Choroid plexus epithelial cell (primary cell): ENCODE data around the gene SPAG9.

Source experiments
- DNase-seq: peaks from one replicate; pipeline ENCODE4 v3.0.0-alpha.2; 2010; ENCODE audit warnings: low read depth
- H3K4me3 ChIP-seq: 2 replicates; pipeline ENCODE4 v1.5.1; 2011; ENCODE audit warnings: low read depth, mild to moderate bottlenecking, control low read depth, low read length, moderate library complexity
- TF ChIP-seq, protein P1 (sequence below): conservative IDR thresholded peaks from 2 replicates; pipeline ENCODE4 v1.5.1; 2011; ENCODE audit warnings: low read depth, mild to moderate bottlenecking, control low read depth, inconsistent platforms, low read length, moderate library complexity

The SPAG9 gene

DNA sequence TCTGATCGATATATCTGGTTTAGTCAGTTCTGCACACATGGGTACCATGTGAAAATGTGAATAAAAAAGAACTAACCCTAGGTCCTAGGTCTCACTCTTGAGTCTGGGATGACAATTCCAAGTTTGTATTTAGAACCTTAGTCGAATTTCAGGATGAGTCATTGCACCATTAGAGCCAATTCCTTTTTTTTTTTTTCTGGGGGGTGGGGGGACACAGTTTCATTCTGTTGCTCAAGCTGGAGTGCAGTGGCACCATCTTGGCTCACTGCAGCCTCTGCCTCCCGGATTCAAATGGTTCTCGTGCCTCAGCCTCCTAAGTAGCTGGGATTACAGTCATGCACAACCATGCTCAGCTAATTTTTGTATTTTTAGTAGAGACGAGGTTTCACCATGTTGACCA lies 41.6 kb downstream of the SPAG9 start:
- TF ChIP-seq, protein P1, sequence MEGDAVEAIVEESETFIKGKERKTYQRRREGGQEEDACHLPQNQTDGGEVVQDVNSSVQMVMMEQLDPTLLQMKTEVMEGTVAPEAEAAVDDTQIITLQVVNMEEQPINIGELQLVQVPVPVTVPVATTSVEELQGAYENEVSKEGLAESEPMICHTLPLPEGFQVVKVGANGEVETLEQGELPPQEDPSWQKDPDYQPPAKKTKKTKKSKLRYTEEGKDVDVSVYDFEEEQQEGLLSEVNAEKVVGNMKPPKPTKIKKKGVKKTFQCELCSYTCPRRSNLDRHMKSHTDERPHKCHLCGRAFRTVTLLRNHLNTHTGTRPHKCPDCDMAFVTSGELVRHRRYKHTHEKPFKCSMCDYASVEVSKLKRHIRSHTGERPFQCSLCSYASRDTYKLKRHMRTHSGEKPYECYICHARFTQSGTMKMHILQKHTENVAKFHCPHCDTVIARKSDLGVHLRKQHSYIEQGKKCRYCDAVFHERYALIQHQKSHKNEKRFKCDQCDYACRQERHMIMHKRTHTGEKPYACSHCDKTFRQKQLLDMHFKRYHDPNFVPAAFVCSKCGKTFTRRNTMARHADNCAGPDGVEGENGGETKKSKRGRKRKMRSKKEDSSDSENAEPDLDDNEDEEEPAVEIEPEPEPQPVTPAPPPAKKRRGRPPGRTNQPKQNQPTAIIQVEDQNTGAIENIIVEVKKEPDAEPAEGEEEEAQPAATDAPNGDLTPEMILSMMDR = no peak
- DNase-seq = peak; percentile 42
- H3K4me3 ChIP-seq = no peak overlapping the region

DNA sequence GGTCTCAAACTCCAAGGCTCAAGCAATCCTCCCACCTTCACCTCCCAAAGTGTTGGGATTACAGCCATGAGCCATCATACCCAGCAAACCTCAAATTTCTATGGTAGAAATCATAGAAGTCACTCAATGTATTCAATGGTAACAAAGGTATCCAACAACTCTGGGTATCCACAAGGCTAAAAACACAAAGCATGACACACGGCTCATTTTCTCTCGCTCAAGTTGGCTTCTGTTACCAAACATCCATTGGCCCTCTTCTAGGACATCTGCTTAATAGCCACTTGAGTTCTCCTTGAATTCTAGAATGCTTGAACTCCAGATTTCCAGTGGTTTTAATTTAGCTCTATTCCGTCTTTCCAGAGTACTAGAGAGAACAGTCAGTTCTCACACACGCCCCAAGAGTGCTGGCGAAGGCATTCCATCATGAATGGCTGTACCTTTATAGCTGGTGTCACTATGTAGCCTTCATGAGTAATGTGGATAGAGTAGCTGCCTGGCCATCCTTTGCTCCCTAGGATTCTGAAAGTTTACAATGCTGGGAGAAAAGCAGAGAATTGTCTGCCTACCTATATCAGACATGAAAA lies 42.6 kb downstream of the SPAG9 start:
- H3K4me3 ChIP-seq = no peak overlapping the region
- DNase-seq = no peak
- TF ChIP-seq, protein P1 = no peak

DNA sequence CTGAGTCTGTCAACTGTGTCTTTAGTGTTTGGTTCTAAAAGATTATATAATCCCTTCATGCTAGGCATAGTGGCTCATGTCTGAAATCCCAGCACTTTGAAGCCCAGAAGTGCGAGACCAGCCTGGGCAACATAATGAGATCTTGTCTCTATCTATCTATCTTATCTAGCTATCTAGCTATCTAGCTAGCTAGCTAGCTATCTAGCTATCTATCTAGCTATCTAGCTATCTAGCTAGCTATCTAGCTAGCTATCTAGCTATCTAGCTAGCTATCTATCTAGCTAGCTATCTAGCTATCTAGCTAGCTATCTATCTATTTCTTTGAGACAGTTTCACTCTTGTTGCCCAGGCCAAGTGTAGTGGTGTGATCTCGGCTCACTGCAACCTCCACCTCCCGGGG lies 43.8 kb downstream of the SPAG9 start:
- no peak overlapping the region for H3K4me3 ChIP-seq
- no peak for DNase-seq
- TF ChIP-seq, protein P1 = no peak

DNA sequence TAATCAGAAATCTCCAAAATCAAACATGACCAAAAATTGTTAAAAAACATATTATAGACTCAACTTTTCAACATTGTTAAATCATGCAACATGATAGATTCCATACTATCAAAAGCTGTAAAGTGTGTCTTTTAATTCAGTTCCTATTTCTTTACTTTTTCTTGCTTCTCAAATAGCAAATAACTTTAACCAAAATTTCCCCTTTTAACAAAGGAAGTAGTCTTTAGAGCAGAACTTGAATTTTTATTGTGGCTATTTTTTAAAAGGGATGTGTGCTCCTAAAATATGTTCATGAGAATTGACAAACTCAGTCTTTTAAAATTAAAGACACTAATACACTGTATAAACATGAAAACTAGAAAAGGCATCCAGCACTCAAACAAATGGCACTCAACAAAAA lies 49.1 kb downstream of the SPAG9 start:
- H3K4me3 ChIP-seq = no peak overlapping the region
- TF ChIP-seq, protein P1 = no peak
- DNase-seq = no peak

DNA sequence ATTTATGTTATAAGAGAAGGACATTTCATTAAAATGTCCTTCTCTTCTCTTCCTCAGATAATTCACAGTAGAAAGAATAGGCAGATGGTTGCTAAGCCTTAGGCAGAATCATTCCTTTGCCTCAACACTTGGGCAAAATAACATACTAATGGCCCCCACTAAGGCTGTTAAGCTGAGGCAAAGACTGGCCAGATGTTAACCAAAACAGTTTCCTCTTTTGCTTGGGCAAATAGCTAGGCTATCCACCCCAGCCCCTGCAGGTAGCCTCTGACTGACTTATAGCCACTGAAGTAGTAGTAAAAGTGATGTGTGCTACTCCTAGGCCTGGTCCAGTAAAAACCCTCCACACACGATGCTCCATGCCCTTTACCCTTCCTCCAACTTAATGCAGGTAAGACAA lies 55.2 kb downstream of the SPAG9 start:
- H3K4me3 ChIP-seq = no peak overlapping the region
- DNase-seq = no peak
- TF ChIP-seq, protein P1 = no peak

DNA sequence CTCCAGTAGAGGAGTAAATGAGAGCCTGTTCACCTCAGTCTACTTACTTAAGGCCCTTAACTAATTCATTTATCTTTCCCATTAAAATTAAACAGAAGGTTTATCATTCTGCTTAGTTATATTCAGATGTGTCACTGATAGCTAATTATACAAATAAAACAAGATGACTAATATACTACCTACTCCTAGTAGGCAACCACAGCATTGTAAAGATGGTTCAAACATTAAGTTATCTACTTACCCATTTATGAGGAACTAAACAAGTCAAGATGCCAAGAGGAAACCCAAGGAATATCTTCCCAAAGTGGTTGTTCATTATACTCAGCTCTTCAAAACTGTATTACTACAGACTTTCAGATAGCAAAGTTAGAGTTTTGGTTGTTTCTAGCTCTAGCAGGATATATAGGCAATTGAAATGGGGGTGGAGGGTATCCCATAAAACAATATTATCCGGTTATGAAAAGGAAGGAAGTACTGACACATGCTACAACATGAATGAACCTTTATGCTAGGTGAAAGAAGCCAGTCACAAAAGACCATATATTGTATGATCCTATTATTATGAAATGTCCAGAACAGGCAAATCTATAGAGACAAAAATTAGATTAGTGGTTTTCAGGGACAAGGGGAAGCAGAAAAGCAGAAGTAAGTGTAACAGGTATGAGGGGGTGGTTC lies 56.5 kb downstream of the SPAG9 start:
- DNase-seq = no peak
- H3K4me3 ChIP-seq = no peak overlapping the region
- TF ChIP-seq, protein P1 = no peak

DNA sequence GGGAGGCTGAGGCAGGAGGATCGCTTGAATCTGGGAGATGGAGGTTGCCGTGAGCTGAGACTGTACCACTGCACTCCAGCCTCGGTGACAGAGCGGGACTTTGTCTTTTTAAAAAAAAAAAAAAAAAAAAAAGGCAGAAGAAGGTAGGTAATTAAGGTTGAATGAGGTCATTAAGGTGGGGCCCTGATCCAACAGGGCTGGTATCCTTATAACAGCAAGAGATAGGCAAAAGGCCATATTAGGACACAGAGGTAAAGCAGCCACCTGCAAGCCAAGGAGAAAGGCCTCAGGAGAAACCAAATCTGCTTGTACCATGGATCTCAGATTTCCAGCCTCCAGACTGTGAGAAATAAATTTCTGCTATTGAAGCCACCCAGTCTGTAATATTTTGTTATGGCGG lies 60.3 kb downstream of the SPAG9 start:
- no peak for DNase-seq
- H3K4me3 ChIP-seq = no peak overlapping the region
- TF ChIP-seq, protein P1 = no peak
